Activated gamma-delta T cell treated with Interleukin-2 at 50 U/mL for 16 hours (primary cell): ENCODE results near the gene HNRNPA3.
A peak's percentile ranks its signal among the peaks of the same experiment; 100 is the strongest.
"Not testable (repeated sequence)": the region's sequence is repeated elsewhere in the genome, so short reads cannot be mapped to it uniquely, and the experiment has no call there.

Experiments
- DNase-seq: peaks from one replicate; pipeline ENCODE4 v3.0.0-alpha.2; 2020

The HNRNPA3 gene

GRCh38 chr2:177188482-177189469 lies 23.8 kb upstream of the HNRNPA3 start:
- DNase-seq, result no peak

GRCh38 chr2:177190941-177191340 lies 21.7 kb upstream of the HNRNPA3 start:
- DNase-seq, result no peak

GRCh38 chr2:177192788-177193187 lies 19.8 kb upstream of the HNRNPA3 start:
- DNase-seq, result no peak

DNA sequence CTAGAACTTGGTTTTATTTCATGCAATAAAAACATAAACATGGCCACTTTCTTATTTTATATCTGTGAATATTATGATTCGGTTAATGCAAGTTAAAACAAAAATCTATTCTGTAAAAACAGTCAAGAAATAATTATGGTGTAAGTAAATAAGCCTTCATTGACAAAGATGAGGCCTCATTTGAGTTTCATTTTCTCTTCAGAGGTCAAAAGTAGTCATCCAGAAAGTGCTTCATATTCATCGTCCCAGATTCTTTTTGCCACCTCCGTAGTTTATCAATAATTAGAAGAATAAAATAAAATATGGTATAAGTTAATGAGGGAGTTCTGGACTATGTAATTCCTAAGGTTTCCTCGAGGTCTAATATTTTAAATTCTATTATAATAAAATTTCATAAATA lies 19.4 kb upstream of the HNRNPA3 start:
- no peak for DNase-seq

DNA sequence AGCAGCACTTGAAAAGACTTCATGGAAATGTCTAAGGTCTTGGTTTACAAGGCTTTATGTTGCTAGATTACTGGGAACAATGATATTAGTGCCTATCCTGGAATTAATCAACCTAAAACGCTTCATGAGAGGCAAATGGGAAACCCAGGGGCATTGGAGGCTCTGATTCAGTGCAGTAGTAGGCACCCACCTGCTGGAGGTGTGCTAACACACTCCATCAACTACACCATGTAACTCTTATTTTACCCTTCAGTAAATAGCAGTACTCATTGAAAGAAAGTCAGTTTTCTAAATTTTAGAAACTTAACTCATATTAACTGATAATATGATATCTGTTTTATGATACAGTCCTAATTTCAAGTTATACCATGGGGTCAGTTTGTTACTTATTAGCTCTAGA lies 17.4 kb upstream of the HNRNPA3 start:
- DNase-seq, result no peak

DNA sequence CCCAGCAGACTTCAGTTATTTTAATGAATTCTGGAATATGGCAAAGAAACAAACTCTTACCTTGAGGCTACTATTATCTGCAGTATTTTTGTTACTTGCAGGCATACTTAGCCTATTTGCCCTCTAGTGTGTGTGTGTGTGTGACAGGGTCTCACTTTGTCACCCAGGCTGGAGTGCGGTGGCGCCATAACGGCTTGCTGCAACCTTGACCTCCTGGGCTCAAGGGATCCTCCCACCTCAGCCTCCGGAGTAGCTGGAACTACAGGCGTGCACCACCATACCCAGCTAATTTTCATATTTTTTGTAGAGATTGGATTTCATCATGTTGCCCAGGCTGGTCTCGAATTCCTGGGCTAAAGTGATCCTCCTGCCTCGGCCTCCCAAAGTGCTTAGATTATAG lies 12.2 kb upstream of the HNRNPA3 start:
- DNase-seq, result not testable (repeated sequence)

DNA sequence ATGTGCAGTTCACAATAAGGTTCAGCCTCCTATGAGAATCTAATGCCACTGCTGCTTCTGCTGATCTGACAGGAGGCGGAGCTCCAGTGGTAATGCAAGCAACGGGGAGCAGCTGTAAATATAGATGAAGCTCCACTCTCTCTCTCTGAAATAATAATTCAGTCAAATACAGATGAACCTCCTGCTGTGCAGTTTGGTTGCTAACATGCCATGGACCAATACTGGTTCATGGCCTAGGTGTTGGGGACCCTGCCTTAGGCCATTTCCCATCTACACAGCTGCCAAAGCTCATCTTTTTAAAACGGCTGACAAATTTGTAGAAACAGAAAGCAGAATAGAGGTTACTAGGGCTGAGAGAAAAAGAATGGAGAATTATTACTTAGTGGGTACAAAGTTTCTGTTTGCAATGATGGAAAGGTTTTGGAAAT lies 10.7 kb upstream of the HNRNPA3 start:
- DNase-seq, result no peak

DNA sequence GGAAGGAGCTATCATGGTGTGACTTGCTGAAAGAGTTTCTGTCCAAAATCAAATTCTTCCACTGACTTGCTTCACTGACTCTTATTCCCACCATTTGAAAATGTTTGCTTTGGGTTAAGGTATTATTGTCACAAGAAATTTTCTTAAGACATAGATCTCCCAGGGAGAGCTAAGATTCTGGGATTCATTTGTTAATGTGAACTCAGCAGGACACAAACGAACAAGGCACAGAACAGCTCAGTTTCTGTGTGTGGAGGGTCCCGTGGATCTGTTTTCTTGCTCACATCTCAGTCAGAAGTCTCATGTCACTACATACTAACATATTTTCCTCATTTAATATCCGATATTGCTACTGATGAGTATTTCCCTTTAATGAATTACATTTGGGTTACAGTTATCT lies 8.2 kb upstream of the HNRNPA3 start:
- DNase-seq, result no peak

GRCh38 chr2:177207101-177207500 lies 5.5 kb upstream of the HNRNPA3 start:
- no peak for DNase-seq

DNA sequence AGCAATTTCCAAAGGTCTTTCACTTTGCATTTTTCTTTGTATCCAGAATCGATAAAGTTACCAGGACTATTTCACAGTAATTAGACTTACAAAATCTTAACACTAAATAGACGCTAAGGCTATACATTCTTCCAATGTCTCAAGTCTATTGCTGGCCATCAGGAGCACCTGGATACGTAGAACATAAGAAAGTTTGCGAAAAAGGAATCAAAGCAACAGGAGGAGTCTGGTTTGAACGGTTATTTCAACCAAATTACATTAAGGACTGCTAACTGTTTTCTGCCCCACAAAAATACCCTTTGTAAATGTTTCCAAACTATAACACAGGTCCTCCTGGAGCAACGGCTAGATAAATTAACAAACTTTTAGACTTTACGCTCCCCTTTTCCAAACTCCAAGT lies 1.4 kb upstream of the HNRNPA3 start:
- DNase-seq, result no peak

DNA sequence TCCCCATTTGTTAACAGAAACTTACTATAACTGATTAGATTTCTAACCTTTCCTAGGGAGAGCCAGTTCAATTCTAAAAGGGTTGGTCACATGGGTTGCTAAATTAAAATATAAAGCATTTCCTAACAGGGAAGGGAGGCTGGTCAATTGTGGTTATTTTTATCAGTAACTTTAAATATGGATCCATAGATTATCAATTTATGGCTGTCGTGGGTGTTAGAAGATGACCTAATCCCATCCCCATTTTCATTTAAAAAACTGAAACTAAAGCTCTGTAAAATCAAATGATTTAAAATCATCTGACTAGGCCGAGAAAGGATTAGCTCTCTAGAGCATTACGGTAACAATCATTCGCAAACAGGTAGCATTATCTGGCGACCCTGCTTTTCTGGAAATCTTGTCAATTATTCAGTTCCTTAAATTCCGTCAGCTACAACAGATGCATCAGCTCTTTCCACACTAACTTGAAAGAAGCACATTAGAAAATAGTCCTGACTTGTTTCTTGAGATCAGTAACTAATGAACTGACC lies 953 bp upstream of the HNRNPA3 start:
- DNase-seq, result no peak

GRCh38 chr2:177212891-177213856 lies 580 bp downstream of the HNRNPA3 start:
- peak; percentile 89 for DNase-seq

DNA sequence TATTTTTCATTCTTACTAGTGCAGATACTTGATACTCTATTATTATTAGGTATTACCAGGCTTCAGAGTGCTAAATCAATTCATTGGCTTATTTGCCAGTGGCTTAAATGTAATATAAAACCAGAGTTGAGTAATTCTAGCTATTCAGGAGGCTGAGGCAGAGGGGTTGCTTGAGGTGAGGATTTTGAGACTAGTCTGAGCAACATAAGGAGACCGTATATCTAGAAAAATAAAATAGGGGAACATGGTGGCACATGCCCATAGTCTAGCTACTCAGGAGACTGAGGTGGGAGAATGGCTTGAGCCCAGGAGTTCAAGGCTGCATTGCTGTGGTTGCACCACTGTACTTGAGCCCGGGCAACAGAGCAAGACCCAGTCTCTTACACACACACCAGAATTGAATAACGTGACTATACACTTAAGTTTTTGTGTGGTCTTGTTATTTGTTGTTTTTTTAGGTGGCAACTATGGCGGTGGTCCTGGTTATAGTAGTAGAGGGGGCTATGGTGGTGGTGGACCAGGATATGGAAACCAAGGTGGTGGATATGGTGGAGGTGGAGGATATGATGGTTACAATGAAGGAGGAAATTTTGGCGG lies 4.8 kb downstream of the HNRNPA3 start:
- no peak for DNase-seq

DNA sequence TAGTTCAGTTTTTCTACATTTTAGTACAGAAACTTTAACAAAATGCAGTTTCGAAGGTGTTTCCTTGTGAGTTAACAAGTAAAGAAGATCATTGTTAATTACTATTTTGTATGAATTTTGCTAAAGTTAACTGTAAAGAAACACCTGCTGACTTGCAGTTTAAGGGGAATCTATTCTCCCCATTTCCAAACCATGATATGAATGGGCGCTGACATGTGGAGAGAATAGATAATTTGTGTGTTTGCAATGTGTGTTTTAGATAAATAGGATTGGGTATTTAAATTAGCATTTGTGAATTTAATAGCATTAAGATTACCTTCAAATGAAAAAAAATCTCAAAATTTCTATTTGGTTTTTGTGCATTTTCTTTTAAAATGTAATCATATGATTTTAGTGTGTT lies 7.2 kb downstream of the HNRNPA3 start:
- DNase-seq, result not testable (repeated sequence)

- no peak for DNase-seq
Observed at GRCh38 chr2:177221534-177221933, 8.9 kb downstream of the HNRNPA3 start.

GRCh38 chr2:177221970-177222369 lies 9.4 kb downstream of the HNRNPA3 start:
- DNase-seq, result no peak

- DNase-seq, result not testable (repeated sequence)
Observed at GRCh38 chr2:177223436-177223835, 10.8 kb downstream of the HNRNPA3 start.

DNA sequence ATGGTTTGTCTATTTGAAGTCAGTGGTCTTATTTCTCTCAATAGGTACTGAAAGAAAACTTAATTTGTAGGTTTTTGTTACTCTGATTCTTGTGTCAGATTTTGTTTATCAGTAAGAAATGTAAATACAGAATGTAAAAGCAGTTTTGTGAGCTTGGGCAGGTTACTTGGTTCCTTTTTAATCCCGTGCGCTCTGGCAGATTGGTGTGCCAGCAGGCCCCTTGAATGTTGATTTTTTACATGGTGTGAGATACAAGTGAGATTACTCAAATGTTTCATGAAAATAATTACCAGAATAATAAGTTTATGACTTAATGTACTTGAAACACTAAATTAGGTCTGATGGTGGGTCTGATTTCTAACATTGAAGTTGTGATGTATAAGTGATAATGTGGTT lies 13.4 kb downstream of the HNRNPA3 start:
- DNase-seq, result no peak

GRCh38 chr2:177229442-177230242 lies 17.0 kb downstream of the HNRNPA3 start:
- DNase-seq, result no peak

GRCh38 chr2:177231270-177231669 lies 18.7 kb downstream of the HNRNPA3 start:
- DNase-seq, result no peak

DNA sequence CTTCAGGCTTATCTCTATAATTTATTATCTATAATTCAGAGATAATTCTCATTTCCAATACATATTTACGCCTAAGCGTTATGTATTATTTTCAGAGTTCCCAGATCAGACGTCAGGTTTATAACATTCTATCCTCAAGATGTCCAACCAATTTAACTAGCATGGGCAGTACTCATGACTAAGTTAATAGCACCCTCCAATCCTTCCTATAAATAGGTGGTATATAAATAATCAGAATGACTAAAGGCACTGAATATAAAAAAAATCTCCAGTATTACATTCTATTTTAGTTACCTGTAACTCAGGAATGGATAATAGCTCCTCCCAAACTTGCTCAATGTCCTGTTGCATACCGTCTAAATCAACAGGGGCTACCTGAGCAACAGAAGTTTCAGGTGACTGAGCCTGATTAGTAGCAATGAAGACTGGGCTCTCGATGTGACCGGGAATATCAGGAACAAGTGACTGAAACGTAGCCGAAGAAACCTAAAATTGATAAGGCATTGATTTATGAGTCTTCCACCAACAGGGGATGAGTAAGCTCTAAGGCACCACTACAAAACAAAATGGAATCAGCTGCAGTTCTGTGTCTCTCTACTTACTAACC lies 19.6 kb downstream of the HNRNPA3 start:
- DNase-seq, result no peak
